ENCODE data around the gene BCAP29.
A peak's percentile ranks its signal among the peaks of the same experiment; 100 is the strongest.
"Not testable (repeated sequence)": the region's sequence is repeated elsewhere in the genome, so short reads cannot be mapped to it uniquely, and the experiment has no call there.

The BCAP29 gene

GRCh38 chr7:107579885-107580715, at the start of gene BCAP29:
TSS of gene BCAP29 (plus strand) at chr7:107580246. CDS start at chr7:107580773, 527 bp downstream.
- peak; percentile 37 for DNase-seq

DNA sequence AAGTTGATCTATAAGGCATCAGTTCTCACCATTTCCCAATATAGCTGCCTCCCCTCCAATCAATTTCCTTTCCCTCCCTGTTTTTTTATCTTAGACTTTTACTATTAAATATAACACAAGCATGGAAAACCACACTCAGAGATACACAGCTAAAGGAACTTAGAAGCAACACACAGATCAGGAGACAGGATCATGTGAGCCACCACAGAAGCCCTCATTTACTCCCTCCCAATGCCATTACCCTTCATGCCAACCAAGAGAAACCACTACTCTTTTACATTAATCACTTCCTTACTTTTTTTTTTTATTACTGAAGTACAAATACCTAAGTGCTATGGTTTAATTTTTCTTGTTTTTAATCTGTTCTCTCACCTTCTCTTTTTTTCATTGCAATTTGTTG, 49.3 kb upstream of the BCAP29 start:
- no peak for DNase-seq

- no peak for DNase-seq
Observed at GRCh38 chr7:107534139-107534538, 45.9 kb upstream of the BCAP29 start.

DNA sequence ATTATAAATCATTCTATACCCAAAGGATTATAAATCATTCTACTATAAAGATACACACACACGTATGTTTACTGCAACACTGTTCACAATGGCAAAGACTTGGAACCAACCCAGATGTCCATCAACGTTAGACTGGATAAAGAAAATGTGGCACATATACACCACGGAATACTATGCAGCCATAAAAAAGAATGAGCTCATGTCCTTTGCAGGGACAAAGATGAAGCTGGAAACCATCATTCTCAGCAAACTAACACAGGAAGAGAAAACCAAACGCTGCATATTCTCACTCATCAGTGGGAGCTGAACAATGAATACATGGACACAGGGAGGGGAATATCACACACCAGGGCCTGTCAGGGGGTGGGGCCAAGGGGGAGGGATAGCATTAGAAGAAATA, 42.8 kb upstream of the BCAP29 start:
- not testable (repeated sequence) for DNase-seq

DNA sequence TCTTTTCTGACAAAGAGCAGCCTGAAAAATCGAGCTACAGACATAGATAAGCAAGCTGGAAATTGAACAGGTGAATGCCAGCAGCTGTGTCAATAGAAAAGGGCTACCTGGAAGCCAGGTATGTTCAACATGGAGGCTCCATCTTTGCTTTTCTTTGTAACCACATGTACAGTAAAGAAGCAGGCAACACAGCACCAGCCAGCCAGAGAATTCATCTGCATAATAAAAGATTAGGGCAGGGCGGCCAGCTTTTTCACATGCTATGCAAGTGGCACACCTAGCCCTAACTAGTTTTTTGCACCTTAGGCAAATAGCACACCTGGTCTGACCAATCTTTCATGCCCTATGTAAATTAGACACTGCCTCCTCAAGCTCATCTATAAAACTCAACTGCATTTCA, 42.0 kb upstream of the BCAP29 start:
- no peak for DNase-seq

GRCh38 chr7:107543338-107543993, 36.6 kb upstream of the BCAP29 start:
- DNase-seq, result no peak

GRCh38 chr7:107544848-107545591, 35.0 kb upstream of the BCAP29 start:
- no peak for DNase-seq

- DNase-seq, result no peak
Observed at GRCh38 chr7:107551936-107552335, 28.1 kb upstream of the BCAP29 start.

- DNase-seq, result no peak
Observed at GRCh38 chr7:107555893-107556292, 24.2 kb upstream of the BCAP29 start.

DNA sequence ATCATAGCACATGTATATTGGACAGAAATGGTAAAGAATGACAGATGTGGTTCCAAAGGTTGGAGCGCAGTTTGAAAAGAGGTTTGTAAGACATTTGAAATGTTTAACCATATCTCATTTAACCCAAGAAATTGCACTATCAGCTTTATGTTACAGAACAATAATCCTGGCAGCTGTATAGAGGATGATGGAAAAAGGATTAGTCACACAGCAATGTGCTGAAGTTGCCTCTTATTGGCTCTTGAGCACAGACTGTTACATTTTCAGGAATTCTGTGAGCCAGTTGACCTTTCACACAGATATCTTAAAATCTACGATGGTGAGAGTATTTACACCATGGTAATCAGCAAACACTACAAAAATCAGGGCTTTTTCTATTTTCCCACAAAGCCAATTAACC, 20.2 kb upstream of the BCAP29 start:
- DNase-seq, result no peak

DNA sequence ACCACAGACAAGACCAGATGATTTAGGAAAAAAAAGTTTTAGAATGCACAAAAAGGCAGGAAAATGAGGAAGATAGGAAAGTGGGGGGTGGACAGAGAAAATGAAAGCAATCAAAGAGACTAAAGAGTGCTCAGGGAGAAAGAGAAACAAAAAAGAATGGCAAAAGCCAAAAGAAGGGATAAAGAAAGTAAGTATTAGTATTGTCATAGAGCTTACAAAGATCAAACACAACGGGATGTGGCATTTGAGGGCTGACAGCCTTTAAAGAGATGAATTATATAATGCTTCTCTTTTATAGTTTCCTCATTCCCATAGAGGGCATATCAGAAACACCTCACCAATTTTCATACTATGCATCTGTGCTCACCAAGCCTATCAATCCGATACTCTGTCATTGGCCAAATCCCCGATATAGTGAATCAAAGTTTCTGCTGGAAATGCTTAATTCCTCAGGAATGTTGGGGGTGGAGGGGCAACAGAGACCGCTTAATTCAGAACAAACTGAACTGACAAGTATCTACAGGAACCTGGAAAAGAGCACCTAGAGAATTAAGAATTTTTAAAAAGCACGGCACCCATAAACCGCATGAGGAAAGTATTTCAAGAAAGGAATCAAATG, 19.0 kb upstream of the BCAP29 start:
- no peak for DNase-seq

- peak; percentile 2 for DNase-seq
Observed at GRCh38 chr7:107563081-107563774, 16.8 kb upstream of the BCAP29 start.

GRCh38 chr7:107563775-107564552, 16.1 kb upstream of the BCAP29 start, which contains the start of the genes COG5 and DUS4L:
TSS of gene COG5 (minus strand) at chr7:107563920. CDS start at chr7:107563896, 24 bp downstream.
TSS of gene DUS4L (plus strand) at chr7:107563971. CDS start at chr7:107567071, 3,100 bp downstream.
- DNase-seq, result peak; percentile 48

DNA sequence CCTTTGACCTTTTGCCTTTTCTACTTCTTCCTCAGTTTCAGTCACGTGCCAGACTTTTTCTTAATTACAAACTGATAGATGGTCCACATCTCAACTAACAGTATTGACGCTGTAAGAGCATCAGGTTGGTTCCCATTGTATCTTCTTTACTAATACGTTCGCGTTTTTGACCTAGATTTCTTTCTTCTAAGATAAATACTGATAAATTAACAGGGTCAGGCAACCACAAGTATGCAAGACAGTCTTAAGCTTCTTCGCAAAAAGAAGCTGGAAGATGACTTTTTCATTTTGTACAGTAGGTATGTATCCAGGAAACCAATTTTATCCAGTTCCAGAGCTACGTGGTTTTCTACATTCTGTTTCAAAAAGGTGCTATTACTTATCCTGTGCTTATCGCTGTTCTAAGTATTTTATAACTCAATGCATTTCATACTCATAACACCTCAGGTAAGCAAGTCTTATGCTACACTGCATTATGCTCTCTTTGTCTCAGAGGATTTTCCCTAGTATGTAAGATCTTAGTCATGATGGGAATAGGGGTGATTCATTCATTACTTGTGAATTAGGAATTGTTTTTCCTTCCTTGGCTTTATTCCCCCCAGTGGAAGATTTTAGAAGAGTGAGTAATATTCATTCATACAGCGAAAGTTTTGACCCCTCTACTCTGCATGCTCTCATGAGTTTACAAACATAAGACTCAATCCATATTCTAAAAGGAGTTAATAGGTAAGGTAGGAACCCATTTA, 15.3 kb upstream of the BCAP29 start:
- no peak for DNase-seq

- DNase-seq, result no peak
Observed at GRCh38 chr7:107570298-107570697, 9.7 kb upstream of the BCAP29 start.

DNA sequence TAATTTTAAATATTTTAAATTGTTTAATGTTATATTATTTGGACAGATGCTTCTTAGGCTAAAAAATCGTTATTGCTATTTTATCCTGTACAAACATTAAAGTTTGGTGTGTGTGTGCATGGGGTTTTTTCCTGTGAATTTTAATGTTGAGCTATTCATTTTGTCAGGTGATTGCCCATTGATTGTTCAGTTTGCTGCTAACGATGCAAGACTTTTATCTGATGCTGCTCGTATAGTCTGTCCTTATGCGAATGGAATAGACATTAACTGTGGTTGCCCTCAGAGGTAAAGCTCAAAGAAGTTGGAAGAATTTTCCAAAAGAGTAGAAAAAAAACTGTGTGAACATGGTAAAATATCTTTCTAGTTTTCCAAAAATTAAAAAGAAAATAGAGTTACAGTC, 6.5 kb upstream of the BCAP29 start:
- no peak for DNase-seq

- DNase-seq, result no peak
Observed at GRCh38 chr7:107579554-107579884, 527 bp upstream of the BCAP29 start.

- no peak for DNase-seq
Observed at GRCh38 chr7:107580716-107581383, 804 bp downstream of the BCAP29 start.

- DNase-seq, result no peak
Observed at GRCh38 chr7:107581387-107582013, 1.5 kb downstream of the BCAP29 start.

- no peak for DNase-seq
Observed at GRCh38 chr7:107582875-107583274, 2.8 kb downstream of the BCAP29 start.

Data from DMS79 (cell line).